ENCODE results near the gene TMEM234.

DNA sequence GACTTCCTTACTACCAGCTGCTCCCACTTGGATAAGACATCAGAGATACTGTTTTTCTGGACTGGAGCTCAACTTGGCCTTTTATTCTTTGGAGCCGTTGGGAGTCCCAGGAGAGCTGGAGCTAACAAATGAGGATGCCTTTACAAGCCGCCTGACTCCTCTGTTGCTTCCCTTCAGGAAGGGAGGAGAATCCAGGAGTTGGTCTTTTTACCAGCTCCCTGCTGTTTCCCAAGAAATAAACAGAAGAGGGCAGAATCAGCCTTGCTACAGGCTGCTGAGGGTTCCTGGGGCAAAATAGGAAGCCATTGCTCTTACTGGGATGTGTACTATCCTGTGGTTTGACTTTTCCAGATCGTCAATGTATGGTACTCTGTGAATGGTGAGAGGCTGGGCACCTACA lies 1.5 kb upstream of the TMEM234 start:
- TF ChIP-seq, protein P1, sequence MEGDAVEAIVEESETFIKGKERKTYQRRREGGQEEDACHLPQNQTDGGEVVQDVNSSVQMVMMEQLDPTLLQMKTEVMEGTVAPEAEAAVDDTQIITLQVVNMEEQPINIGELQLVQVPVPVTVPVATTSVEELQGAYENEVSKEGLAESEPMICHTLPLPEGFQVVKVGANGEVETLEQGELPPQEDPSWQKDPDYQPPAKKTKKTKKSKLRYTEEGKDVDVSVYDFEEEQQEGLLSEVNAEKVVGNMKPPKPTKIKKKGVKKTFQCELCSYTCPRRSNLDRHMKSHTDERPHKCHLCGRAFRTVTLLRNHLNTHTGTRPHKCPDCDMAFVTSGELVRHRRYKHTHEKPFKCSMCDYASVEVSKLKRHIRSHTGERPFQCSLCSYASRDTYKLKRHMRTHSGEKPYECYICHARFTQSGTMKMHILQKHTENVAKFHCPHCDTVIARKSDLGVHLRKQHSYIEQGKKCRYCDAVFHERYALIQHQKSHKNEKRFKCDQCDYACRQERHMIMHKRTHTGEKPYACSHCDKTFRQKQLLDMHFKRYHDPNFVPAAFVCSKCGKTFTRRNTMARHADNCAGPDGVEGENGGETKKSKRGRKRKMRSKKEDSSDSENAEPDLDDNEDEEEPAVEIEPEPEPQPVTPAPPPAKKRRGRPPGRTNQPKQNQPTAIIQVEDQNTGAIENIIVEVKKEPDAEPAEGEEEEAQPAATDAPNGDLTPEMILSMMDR (IDR thresholded peaks at IDR 0.05): no peak
- TF ChIP-seq POLR2A (IDR thresholded peaks at IDR 0.05): no peak
